SU-DHL-6 (cell line): Measurements from ENCODE around the gene SALL3.

Source experiments
- H2AFZ ChIP-seq: fragments of 200-600 bp; sonication (generic); 2 replicates; pipeline ENCODE4 v1.6.1; 2014; ENCODE audit warnings: low read depth, mild to moderate bottlenecking, moderate library complexity, mixed read lengths, antibody characterized with exemption, low read length; ENCODE audit not compliant: severe bottlenecking
- H3F3A ChIP-seq: fragments of 200-600 bp; shearing (Covaris generic); 2 replicates; pipeline ENCODE4 v1.6.0; 2016; ENCODE audit warnings: antibody characterized with exemption, mild to moderate bottlenecking; ENCODE audit not compliant: insufficient read depth
- H3K27ac ChIP-seq: fragments of 200-600 bp; sonication (generic); 2 replicates; pipeline ENCODE4 v1.5.1; 2016; ENCODE audit warnings: low read depth, mild to moderate bottlenecking, low read length, moderate library complexity, mixed read lengths
- H3K27me3 ChIP-seq: fragments of 200-600 bp; sonication (generic), shearing (Covaris generic); 2 replicates; pipeline ENCODE4 v1.6.0; 2014; ENCODE audit warnings: mild to moderate bottlenecking, low read length
- H3K36me3 ChIP-seq: fragments of 200-600 bp; sonication (generic); 2 replicates; pipeline ENCODE4 v1.6.1; 2014; ENCODE audit warnings: mild to moderate bottlenecking, low read length, mixed read lengths
- H3K4me2 ChIP-seq: fragments of 300-600, 200-600 bp; shearing (Covaris generic), sonication (generic); 2 replicates; pipeline ENCODE4 v1.6.0; 2014; ENCODE audit warnings: low read length, low read depth, mild to moderate bottlenecking; ENCODE audit not compliant: poor library complexity, severe bottlenecking
- H3K4me3 ChIP-seq: fragments of 200-600 bp; sonication (generic); 2 replicates; pipeline ENCODE4 v1.5.1; 2014; ENCODE audit warnings: antibody characterized with exemption, low read length, mild to moderate bottlenecking, mixed read lengths; ENCODE audit not compliant: insufficient read depth, poor library complexity, severe bottlenecking
- H3K79me2 ChIP-seq: fragments of 200-600 bp; sonication (generic); 2 replicates; pipeline ENCODE4 v1.6.1; 2014; ENCODE audit warnings: mild to moderate bottlenecking, low read length, moderate library complexity; ENCODE audit not compliant: insufficient read depth
- H3K9ac ChIP-seq: fragments of 200-600 bp; sonication (generic); 2 replicates; pipeline ENCODE4 v1.7.0; 2014; ENCODE audit warnings: mild to moderate bottlenecking, low read length
- H3K9me2 ChIP-seq: fragments of 200-600 bp; sonication (generic); replicated peaks from 2 replicates; pipeline ENCODE4 v1.6.1; 2014; ENCODE audit warnings: low read length; ENCODE audit not compliant: insufficient read depth
- H3K9me3 ChIP-seq: fragments of 200-600 bp; sonication (generic); 2 replicates; pipeline ENCODE4 v1.6.1; 2014; ENCODE audit warnings: low read length, mixed read lengths; ENCODE audit not compliant: insufficient read depth
- H4K20me1 ChIP-seq: fragments of 200-600 bp; sonication (generic); 2 replicates; pipeline ENCODE4 v1.6.1; 2014; ENCODE audit warnings: low read depth, mild to moderate bottlenecking, antibody characterized with exemption, low read length, moderate library complexity, mixed read lengths
- CTCF ChIP-seq: fragments of 200-600 bp; sonication (generic); IDR thresholded peaks from one replicate; pipeline ENCODE4 v1.5.1; 2017; ENCODE audit warnings: antibody characterized with exemption, mild to moderate bottlenecking, low read length, moderate library complexity; ENCODE audit not compliant: insufficient read depth, poor library complexity, severe bottlenecking
- EZH2phosphoT487 ChIP-seq: fragments of 200-600 bp; sonication (generic), shearing (Covaris generic); conservative IDR thresholded peaks from 2 replicates; pipeline ENCODE4 v1.6.1; 2018; ENCODE audit warnings: mild to moderate bottlenecking, antibody characterized with exemption, low read length, moderate library complexity, mixed read lengths

The SALL3 gene

GRCh38 chr18:78976765-78977636 lies 2.6 kb upstream of the SALL3 start:
- Histone ChIP-seq H4K20me1 (no peaks in the 10 kb centered on the region), H3K9ac (no peak overlapping the region), H3K9me3 (no peaks in the 10 kb centered on the region), H3K36me3 (no peaks in the 10 kb centered on the region), H3K27ac (no peak overlapping the region), H3K9me2 (no peaks in the 10 kb centered on the region), H2AFZ (no peak overlapping the region), H3K4me2 (no peak overlapping the region), H3F3A (no peaks in the 10 kb centered on the region), H3K4me3 (no peak overlapping the region), H3K27me3 (no peaks in the 10 kb centered on the region), H3K79me2 (no peaks in the 10 kb centered on the region)
- TF ChIP-seq EZH2phosphoT487: no peak
- no peak for TF ChIP-seq CTCF

DNA sequence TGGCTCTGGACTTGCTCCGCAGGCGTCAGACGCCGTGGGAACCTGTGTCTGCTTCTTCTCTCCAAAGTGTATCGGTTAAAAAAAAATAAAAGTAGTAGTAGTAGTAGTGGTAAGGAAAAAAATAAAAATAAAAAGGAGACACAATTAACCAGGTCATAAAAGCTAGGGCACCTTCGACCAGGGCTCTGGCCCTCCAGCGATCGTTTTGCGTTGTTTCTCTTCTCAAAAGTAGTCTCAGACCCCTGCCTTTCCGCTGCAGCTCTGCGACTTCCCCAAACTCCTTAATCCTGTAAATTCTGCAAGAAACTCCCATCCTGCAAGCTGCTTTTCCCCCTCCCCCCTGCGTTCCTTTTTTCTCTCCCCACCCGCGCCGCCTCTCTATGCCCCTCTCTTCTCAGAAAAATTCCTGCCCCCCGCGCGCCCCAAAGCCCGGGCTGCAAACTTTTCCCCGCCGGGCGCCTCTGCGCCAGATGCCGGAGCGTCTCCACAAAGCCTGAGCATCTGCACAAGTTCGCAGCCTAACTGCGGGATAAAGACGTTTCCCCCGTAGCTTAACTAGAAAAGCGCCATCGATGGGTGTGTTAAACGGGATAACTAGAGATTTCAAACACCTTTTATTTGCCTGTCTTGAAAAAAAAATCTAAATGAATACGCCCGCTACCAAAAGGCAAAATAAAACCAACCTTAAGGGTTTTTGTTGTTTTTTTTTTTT lies 1.8 kb upstream of the SALL3 start:
- no peaks in the 10 kb centered on the region for H3K9me3 ChIP-seq
- no peak overlapping the region for H3K4me2 ChIP-seq
- H3K27ac ChIP-seq: no peak overlapping the region
- no peaks in the 10 kb centered on the region for H3K9me2 ChIP-seq
- H3K9ac ChIP-seq: no peak overlapping the region
- H3K4me3 ChIP-seq: no peak overlapping the region
- H3K79me2 ChIP-seq: no peaks in the 10 kb centered on the region
- no peaks in the 10 kb centered on the region for H3K36me3 ChIP-seq
- H2AFZ ChIP-seq: no peak overlapping the region
- H3K27me3 ChIP-seq: no peaks in the 10 kb centered on the region
- no peak for TF ChIP-seq CTCF
- no peak for TF ChIP-seq EZH2phosphoT487
- no peaks in the 10 kb centered on the region for H3F3A ChIP-seq
- H4K20me1 ChIP-seq: no peaks in the 10 kb centered on the region

DNA sequence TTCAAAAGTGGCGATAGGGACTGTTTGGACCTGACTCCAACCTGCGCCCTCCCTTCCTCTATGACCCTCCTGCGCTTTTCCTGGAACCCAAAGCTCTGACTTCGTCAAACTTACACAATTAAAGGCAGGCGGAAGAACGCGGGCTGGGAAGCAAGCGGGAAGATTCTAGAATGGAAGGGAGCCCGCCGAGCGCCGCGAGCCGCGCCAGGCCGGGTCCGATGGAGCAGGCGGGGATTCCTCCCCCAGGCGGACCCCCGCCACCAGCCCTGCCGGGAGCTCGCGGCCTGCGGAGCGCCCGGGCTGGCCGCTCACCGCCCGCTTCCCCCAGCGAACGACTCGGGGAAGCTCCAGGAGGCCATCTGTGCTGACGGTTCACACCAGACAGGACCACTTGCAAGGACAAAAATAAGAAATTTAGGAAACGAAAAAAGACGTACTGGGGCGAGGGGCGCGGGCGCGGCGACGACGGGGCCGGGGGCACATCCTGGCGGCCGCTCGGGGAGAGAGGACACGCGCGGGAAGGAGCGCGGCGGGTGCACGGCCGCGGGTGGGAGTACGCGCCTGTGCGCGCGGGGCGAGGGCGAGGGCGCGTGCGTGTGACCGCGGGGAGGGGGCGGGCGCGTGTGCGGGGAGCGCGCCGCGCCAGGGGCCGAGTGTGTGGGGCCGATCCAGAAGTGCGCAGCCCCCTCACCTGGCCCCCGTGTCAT lies 1.1 kb upstream of the SALL3 start:
- Histone ChIP-seq H3K27me3 (no peaks in the 10 kb centered on the region), H3K4me3 (no peak overlapping the region), H3K79me2 (no peaks in the 10 kb centered on the region), H2AFZ (no peak overlapping the region), H3K27ac (no peak overlapping the region), H3K9me2 (no peaks in the 10 kb centered on the region), H3F3A (no peaks in the 10 kb centered on the region), H3K36me3 (no peaks in the 10 kb centered on the region), H4K20me1 (no peaks in the 10 kb centered on the region), H3K9ac (no peak overlapping the region), H3K9me3 (no peaks in the 10 kb centered on the region), H3K4me2 (no peak overlapping the region)
- no peak for TF ChIP-seq EZH2phosphoT487
- no peak for TF ChIP-seq CTCF
